HG03342 (cell line): ENCODE results near the gene ASPSCR1.

Source experiments
- ATAC-seq: cut with Tn5 transposase; IDR thresholded peaks from one replicate; pipeline ENCODE4 v1.9.1; 2021; ENCODE audit warnings: mild to moderate bottlenecking, moderate library complexity; ENCODE audit not compliant: unreplicated experiment

ASPSCR1 gene

DNA sequence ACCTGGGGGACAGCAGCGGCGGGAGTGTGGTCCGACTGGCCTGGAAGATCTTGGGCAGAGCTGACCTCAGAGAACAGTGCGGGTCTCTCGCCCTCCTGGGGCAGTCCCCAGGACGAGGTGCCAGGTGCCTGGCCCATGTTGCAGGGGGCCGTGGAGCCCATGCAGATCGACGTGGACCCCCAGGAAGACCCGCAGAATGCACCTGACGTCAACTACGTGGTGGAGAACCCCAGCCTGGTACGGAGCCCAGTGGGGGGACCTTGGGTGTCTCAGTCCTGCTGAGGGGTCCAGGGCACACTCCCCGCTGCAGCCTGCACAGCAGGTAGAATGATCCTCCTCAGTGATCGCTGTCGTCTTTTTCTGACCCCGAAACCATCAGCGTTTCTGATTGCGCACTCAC, 75.7 kb downstream of the ASPSCR1 start:
- ATAC-seq, result no peak

DNA sequence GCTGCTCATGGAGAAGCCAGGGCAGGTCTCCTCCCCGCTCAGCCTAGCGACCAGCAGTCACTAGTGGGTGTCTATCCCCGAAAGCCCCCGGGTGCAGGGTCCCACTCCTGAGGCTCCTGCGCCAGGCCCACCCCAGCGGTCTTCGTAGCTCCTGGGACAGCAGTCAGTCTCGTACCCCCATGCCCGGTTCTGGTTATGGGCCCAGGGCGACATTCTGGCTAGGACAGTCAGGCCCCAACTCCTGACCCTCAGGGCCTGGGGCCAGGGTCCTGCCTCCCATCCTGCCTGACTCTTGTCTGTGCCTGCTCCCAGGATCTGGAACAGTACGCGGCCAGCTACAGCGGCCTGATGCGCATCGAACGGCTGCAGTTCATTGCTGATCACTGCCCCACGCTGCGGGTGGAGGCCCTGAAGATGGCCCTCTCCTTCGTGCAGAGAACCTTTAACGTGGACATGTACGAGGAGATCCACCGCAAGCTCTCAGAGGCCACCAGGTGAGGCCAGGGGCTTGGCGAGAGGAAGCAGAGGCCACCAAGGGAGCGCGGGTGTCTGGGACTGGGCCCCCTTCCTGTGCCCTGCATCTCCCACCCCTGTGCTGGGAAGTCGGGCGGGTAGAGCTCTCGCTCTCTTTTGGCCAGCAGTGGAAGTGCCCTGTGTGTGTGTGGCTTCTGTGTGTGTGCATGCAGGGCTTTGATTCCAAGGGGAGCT, 76.3 kb downstream of the ASPSCR1 start:
- no peak for ATAC-seq

DNA sequence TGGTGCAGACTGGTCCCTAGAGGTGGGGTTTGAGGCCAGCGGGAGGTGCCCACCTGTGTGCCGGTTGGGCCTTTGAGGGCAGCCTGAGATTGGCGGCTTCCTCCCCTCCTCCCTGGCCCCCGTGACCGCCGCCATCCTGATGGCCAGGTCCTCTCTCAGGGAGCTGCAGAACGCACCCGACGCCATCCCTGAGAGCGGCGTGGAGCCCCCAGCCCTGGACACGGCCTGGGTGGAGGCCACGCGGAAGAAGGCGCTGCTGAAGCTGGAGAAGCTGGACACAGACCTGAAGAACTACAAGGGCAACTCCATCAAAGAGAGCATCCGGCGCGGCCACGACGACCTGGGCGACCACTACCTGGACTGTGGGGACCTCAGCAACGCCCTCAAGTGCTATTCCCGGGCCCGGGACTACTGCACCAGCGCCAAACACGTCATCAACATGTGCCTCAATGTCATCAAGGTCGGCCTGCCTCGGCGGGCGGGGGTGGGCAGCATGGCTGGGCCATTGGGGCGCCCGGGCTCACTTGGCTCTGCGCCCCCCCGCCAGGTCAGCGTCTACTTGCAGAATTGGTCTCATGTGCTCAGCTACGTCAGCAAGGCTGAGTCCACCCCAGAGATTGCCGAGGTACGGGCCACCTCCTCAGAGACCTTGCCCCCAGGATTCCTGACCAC, 77.1 kb downstream of the ASPSCR1 start:
- no peak for ATAC-seq

DNA sequence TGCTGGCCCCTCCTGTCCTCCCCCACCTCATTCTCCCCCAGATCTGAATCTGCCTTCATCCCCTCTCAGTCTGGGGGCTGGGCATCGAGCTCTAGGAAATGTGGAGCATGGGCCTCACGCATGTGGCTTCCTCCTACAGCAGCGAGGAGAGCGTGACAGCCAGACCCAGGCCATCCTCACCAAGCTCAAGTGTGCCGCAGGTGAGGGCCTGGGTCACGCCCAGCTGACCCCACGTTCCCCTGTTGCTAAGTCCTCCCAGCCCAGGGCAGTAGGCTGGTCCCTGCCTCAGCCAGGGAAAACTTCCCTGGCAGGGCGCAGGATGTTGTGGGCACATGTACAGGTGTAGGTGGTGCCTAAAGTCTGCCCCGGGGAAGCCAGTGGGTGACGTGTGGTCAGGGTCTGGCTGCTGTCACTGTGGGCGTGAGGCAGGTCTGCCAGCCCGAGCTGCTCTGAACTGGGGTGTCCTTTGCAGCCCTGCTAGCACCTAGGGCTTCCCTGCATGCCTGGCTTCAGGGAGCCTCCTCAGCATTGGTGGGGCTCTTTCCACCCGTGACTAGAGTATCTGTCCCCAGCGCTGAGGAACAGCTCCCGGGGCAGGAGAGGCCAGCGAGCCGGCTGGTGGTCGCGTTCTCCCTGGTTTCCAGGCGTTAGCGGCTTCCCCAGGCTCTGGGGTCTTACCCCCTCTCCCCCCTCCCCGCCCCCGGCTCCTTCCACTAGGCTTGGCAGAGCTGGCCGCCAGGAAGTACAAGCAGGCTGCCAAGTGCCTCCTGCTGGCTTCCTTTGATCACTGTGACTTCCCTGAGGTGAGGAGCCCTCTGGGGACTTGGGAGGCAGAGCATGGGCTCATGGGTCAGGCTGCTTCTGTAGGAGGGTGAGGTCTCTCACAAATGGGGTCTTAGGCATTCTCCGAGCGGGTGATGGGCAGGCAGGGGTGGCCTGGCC, 77.9 kb downstream of the ASPSCR1 start:
- ATAC-seq, result no peak

- ATAC-seq, result no peak
These were observed 78.7 kb downstream of the ASPSCR1 start for GRCh38 chr17:82055965-82056728.

DNA sequence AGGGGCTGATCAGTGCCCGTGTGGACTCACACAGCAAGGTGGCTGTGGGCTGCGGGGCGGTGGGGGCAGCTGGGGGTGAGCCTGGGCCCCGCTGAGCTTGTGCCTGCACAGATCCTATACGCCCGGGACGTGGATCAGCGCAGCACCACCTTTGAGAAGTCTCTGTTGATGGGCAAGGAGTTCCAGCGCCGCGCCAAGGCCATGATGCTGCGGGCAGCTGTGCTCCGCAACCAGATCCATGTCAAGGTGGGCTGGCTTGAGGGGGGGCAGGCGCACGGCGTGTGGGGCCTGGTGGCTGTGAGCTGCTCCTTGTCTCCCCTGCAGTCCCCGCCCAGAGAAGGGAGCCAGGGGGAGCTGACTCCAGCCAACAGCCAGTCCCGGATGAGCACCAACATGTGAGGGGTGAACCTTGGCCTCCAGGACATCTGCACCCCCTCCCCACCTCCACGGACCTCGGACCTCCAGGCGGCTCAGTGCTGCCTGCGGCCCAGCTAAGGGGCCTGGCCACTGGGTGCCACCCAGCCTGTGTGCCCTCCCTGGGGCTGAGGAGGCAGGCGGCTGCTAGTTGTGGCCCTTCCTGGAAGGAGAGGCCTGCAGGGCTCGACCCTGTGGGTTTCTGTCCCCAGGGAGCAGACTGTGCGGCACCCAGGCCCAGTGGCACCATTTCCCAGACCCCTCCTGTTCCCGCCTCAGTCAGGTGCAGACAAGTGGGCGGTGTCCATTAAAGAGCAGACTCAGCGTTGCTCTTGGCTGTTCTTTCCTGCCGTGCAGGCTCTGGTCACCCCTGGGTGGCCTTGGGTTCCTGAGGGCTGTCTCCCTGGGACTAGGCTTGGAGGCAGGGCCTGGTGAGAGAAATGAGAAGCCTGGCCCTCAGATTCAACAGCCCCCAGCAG, 79.5 kb downstream of the ASPSCR1 start:
- no peak for ATAC-seq

GRCh38 chr17:82058230-82058854, 80.9 kb downstream of the ASPSCR1 start:
- ATAC-seq, result no peak

DNA sequence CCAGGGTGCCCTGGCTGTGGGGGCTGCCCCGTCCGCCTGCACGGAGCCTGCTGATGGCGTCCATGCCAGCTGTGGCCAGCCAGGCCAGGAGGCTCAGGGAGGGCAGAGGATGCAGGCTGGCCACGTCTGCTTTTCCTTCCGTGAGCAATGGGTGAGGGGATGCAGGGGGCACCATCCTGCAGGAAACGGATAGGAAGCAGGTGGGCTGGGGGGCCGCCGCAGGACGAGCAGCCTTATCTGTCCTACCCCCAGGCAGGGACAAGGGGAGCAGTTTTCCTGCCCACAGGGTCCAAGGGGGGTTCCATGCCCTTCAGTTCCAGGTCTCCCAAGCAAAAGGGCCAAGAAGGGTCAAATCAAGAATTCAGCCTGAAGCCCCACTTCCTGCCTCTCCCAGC, 81.4 kb downstream of the ASPSCR1 start:
- ATAC-seq, result no peak

DNA sequence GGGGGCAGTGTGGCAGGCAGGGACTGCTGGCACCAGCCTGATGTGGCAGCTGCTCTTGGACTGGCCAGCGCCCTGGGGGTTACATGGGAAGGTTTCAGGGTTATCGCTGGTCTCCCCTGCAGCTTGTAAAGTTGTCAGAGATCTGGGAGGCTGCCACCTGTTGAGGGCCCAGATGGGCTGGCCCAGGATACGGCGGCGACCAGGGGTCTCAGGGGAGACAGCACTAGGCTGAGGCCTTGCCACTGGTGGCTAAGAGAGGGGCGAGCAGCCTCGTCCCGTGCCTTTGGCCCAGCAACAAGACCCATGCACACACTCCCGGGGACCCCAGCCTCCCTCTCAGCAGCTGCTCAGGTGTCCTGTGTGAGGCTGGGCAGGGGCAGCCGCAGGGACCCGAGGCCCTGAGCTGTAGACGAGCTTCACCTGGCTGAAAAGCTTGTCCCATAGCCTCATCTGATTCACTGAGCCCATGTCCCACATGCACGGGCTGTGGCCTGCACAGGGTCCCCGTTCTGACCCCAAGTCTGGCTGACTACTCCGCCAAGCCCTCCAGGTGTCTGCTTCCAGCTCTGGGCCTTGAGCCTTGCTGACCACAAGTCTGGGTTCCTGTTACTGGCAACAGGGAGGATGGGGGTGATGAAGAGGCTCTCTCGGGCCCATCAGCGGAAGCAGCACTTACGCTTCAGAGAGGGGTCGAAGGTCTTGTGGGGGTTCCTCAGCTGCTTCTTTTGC, 82.0 kb downstream of the ASPSCR1 start:
- ATAC-seq, result no peak

GRCh38 chr17:82060001-82060380, 82.6 kb downstream of the ASPSCR1 start:
- ATAC-seq, result no peak

GRCh38 chr17:82060614-82061013, 83.2 kb downstream of the ASPSCR1 start:
- no peak for ATAC-seq

DNA sequence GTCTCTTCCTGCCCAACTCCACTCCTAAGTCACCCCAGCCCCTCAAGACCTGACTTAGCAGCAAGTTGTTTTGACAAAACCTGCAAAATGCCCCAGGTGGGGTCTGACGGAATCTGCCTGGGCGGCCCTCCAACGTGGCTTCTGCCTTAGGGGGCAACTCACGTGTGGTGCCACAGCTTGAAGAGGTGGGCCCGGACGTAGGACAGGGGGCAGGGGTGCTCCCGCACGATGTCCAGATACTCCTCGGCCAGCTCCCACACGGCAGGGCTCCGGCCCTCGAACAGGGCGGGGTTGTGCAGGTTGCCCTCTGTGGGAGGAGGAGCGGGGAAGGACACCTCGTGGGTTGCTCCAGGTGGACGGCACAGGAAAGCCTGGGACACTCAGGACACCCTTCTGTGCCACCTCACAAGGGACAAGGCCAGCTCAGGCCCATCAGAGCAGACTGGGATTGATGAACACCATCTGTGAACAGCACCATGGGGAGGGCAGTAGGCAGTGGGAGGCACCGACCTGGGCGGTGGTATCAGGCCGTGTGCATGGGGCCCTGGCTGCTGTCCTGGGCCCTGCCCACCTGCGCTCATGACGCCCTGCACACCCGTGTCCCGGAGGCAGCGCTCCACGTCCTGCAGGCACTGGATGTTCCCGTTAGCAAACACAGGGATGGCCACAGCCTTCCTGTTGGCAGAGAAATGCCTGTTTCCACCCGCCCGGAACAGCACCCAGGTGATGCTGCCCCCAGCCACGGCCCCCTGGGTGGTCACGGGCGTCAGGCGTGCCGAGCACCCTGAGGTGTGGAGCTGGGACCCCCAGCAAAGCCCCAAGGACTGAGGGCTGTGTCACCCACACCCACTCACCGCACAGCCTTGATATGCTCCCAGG, 83.9 kb downstream of the ASPSCR1 start:
- no peak for ATAC-seq

GRCh38 chr17:82062076-82062983, 84.9 kb downstream of the ASPSCR1 start:
- ATAC-seq, result no peak

DNA sequence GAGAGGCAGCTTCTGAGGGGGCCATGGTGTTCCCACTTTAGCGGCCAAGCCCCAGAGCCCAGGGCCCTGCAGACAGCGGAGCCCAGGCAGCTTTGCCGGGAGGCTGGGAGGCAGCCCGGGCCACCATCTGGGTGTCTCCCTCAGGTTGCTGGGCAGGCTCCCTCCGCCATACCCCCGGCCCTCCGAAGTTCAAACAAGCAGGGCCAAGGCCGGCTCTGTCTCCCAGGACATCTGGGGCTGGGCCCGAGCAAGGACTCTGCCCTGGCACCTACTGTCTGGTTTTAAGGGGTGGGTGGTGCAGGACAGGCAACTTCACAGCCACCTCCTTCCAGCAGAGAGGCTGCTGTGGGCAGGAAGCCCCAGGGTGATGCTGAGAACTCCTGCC, 85.5 kb downstream of the ASPSCR1 start:
- no peak for ATAC-seq

DNA sequence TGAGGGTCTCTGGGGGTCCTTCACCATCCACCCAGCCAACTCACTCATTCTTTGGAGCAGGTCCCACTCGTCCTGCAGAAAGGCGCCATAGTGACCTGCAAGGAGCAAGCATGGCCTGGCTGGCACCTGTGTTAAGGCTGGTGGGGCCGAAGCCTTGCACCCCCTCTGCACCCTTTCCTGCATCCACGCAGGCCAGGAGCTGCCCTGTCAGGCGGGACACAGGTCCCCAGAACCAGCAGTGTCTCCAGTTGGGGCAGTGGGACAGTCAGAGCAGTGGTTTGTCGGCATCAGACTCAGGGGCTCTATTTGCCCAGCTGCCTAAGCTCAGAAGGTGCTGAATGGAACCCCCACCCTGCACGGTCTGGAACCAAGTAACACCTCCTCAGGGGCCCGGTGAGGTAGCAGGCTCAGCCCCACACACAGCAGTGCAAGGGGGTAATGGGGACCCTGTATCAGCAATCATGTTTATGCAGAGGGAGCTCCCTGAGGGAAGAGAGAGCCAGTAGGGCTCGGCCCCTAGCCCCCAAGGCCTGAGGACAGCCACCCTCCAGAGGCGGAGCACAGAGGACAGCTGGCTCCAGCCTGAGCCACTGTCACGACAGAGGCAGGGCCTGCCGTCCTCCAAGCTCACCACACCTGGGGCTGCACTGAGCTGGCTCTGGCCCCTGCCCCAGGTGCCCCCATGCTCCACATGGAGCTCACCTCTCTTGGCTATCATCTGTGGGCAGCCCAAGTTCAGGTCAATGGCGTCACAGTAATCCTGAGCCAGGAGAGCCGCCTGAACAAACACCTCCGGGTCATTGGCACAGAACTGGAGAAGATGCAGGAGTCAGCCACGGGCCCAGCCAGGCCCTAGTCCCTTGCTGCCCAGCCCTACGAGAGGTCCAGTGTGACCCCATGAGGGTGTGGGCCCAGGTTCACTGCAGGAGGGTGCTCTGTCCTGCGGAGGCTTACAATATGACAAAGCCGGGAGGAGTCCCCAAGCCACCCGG, 86.3 kb downstream of the ASPSCR1 start:
- no peak for ATAC-seq
